Natural killer cell (primary cell): ENCODE results near the gene KCNK18. TPM values are rescaled to one million over a fixed set of nuclear protein-coding genes. Genes with fewer than 3 reads are reported as not detected.

Experiments used
- ATAC-seq, 3 donors: fragments of 150-1000 bp in 2 of 3; fragments of 200-7000 bp in 1 of 3; cut with Tn5 transposase; 1 replicate in 1 of 3; 2 replicates in 2 of 3; pipeline ENCODE4 v1.10.0; 2021; ENCODE audit warnings: mild to moderate bottlenecking in 2 of 3, moderate library complexity in 2 of 3
- DNase-seq, 2 donors: peaks; one replicate each; pipeline versions ENCODE4 v3.0.0 to v3.0.0-alpha.2; 2013 to 2021; ENCODE audit warnings: mixed read lengths in 1 of 2
- H3K27ac ChIP-seq: one replicate; pipeline ENCODE4 v1.5.1; 2013; ENCODE audit warnings: mild to moderate bottlenecking, low read length
- H3K27me3 ChIP-seq: one replicate; pipeline ENCODE4 v1.6.1; 2013; ENCODE audit warnings: low read length; ENCODE audit not compliant: control insufficient read depth, insufficient read depth
- H3K36me3 ChIP-seq: one replicate; pipeline ENCODE4 v1.6.1; 2013; ENCODE audit warnings: low read length; ENCODE audit not compliant: control insufficient read depth, insufficient read depth
- H3K4me1 ChIP-seq: one replicate; pipeline ENCODE4 v1.6.1; 2013; ENCODE audit warnings: low read length; ENCODE audit not compliant: control insufficient read depth, insufficient read depth
- H3K4me3 ChIP-seq: one replicate; pipeline ENCODE4 v1.5.1; 2013; ENCODE audit warnings: low read length
- H3K9me3 ChIP-seq: one replicate; pipeline ENCODE4 v1.6.1; 2013; ENCODE audit warnings: low read length; ENCODE audit not compliant: control insufficient read depth, insufficient read depth
- H3K27ac Mint-ChIP-seq, 2 donors: one replicate each; pipeline ENCODE4 v1.8.0; 2022; ENCODE audit warnings: mild to moderate bottlenecking in 2 of 2, mixed read lengths in 2 of 2, moderate library complexity in 1 of 2
- H3K27me3 Mint-ChIP-seq, 2 donors: one replicate each; pipeline ENCODE4 v1.8.0; 2022; ENCODE audit warnings: low read depth in 2 of 2, mixed read lengths in 2 of 2
- H3K36me3 Mint-ChIP-seq: one replicate; pipeline ENCODE4 v1.8.0; 2022; ENCODE audit warnings: mixed read lengths
- H3K4me1 Mint-ChIP-seq, 2 donors: one replicate each; pipeline ENCODE4 v1.8.0; 2022; ENCODE audit warnings: mixed read lengths in 2 of 2
- H3K4me3 Mint-ChIP-seq: one replicate; pipeline ENCODE4 v1.8.0; 2022; ENCODE audit warnings: mild to moderate bottlenecking, moderate library complexity, mixed read lengths
- H3K9me3 Mint-ChIP-seq, 2 donors: one replicate each; pipeline ENCODE4 v1.8.0; 2022; ENCODE audit warnings: mixed read lengths in 2 of 2
- CTCF ChIP-seq: fragments of 200-600 bp; IDR thresholded peaks from one replicate; pipeline ENCODE4 v1.8.0; 2022; ENCODE audit warnings: antibody characterized with exemption
- WGBS: methylation state at CpG from one replicate; pipeline ENCODE4 v1.1.7; 2013; ENCODE audit warnings: missing lambda C conversion rate; ENCODE audit not compliant: insufficient coverage; 5-methylcytosine and 5-hydroxymethylcytosine counted together
- intact Hi-C: fragments of 100-400 bp; cut with micrococcal nuclease; formaldehyde crosslinking; loops from one replicate; pipeline ENCODE4 v1.14.2; 2022
- total RNA-seq, 4 donors: library from RNA; stranded (reverse); fragments of 120-200 nt in 1 of 4; gene quantifications; one replicate each; pipeline versions ENCODE4 v1.2.3 to v1.2.4, GENCODE V29; 2013 to 2022

Gene KCNK18
- total RNA-seq: not detected
- not detected for total RNA-seq (2013)

GRCh38 chr10:117197189-117197588 lies at the start of gene KCNK18:
Gene KCNK18 (plus strand): TSS chr10:117197489. CDS start chr10:117197489, 0 bp downstream.
- Mint-ChIP-seq H3K36me3 (no peaks in the 10 kb centered on the region), H3K4me3 (no peak within 1 kb of the TSS)

GRCh38 chr10:117148284-117148683 lies 49.0 kb upstream of the KCNK18 start:
- Histone ChIP-seq H3K27me3 (no peaks in the 10 kb centered on the region), H3K4me3 (no peak overlapping the region), H3K27ac (no peak overlapping the region), H3K9me3 (no peaks in the 10 kb centered on the region), H3K4me1 (no peaks in the 10 kb centered on the region), H3K36me3 (no peaks in the 10 kb centered on the region)
- Mint-ChIP-seq H3K27me3 (peaks cover 28 to 38% of the 10 kb centered on the region in 2 donors), H3K36me3 (no peaks in the 10 kb centered on the region), H3K27ac (no peak overlapping the region), H3K9me3 (no peaks in the 10 kb centered on the region), H3K4me3 (no peak overlapping the region), H3K4me1 (no peaks in the 10 kb centered on the region)
- no peak for DNase-seq
- intact Hi-C loops: no loop called here
- TF ChIP-seq CTCF: no peak
- no peak for ATAC-seq
- WGBS: 79% methylated on average over 2 of the region's 3 CpGs

More at GRCh38 chr10:117197189-117197588, at the start of gene KCNK18:
- Mint-ChIP-seq H3K27ac (no peak within 1 kb of the TSS), H3K9me3 (no peaks in the 10 kb centered on the region), H3K27me3 (peaks cover 2 to 14% of the 10 kb centered on the region in 2 donors), H3K4me1 (no peaks in the 10 kb centered on the region)
- 87% methylated on average over 12 of the region's 12 CpGs for WGBS
- no peaks in the 10 kb centered on the region for H3K27me3 ChIP-seq
- no peaks in the 10 kb centered on the region for H3K9me3 ChIP-seq
- no peaks in the 10 kb centered on the region for H3K36me3 ChIP-seq
- TF ChIP-seq CTCF: no peak
- ATAC-seq (no peak), DNase-seq (no peak)
- no peak within 1 kb of the TSS for H3K27ac ChIP-seq
- no peaks in the 10 kb centered on the region for H3K4me1 ChIP-seq
- H3K4me3 ChIP-seq: no peak within 1 kb of the TSS
- intact Hi-C loops: no loop called here

GRCh38 chr10:117152668-117153067 lies 44.6 kb upstream of the KCNK18 start:
- Histone ChIP-seq H3K27me3 (peaks cover 5% of the 10 kb centered on the region), H3K4me1 (no peaks in the 10 kb centered on the region), H3K27ac (no peak overlapping the region), H3K4me3 (no peak overlapping the region), H3K36me3 (no peaks in the 10 kb centered on the region), H3K9me3 (no peaks in the 10 kb centered on the region)
- ATAC-seq (no peak), DNase-seq (no peak)
- H3K9me3 Mint-ChIP-seq: peaks cover 0 to 3% of the 10 kb centered on the region in 2 donors
- no peak overlapping the region for H3K4me3 Mint-ChIP-seq
- peaks cover 31 to 55% of the 10 kb centered on the region in 2 donors for H3K27me3 Mint-ChIP-seq
- no peaks in the 10 kb centered on the region for H3K4me1 Mint-ChIP-seq
- H3K36me3 Mint-ChIP-seq: no peaks in the 10 kb centered on the region
- 46% methylated on average over 3 of the region's 3 CpGs for WGBS
- H3K27ac Mint-ChIP-seq: no peak overlapping the region
- no peak for TF ChIP-seq CTCF
- intact Hi-C loops: no loop called here

- 45% methylated on average over 2 of the region's 2 CpGs for WGBS
- no peak for ATAC-seq
- Histone ChIP-seq H3K9me3 (no peaks in the 10 kb centered on the region), H3K27me3 (peaks cover 38% of the 10 kb centered on the region), H3K27ac (no peak overlapping the region), H3K4me3 (no peak overlapping the region), H3K36me3 (no peaks in the 10 kb centered on the region), H3K4me1 (peaks cover 2% of the 10 kb centered on the region)
- Mint-ChIP-seq H3K27ac (no peak overlapping the region), H3K9me3 (peaks cover 0 to 3% of the 10 kb centered on the region in 2 donors), H3K4me3 (no peak overlapping the region), H3K36me3 (peaks cover 9% of the 10 kb centered on the region), H3K4me1 (peaks cover 0 to 5% of the 10 kb centered on the region in 2 donors), H3K27me3 (peaks cover 54 to 76% of the 10 kb centered on the region in 2 donors)
- TF ChIP-seq CTCF: no peak
- no peak for DNase-seq
- intact Hi-C loops: no loop called here
Measured at GRCh38 chr10:117158297-117158696, 39.0 kb upstream of the KCNK18 start.
